ENCODE results near the gene FZD10. TPM values are rescaled to one million over a fixed set of nuclear protein-coding genes. Genes with fewer than 3 reads are reported as not detected.

FZD10 gene
- total and polyA plus RNA-seq, 2 of the 8 experiments (the other 6 are each of a cell fraction or from before 2014, with no cell fraction given) = 0.11 to 0.60 TPM

GRCh38 chr12:130169256-130169655 is 7.0 kb downstream of the FZD10 start (continued):
- TF ChIP-seq RNF2 (IDR thresholded peaks at IDR 0.05; ENCODE audit: borderline replicate concordance, low read depth, low read length, missing control alignments, poor library complexity, severe bottlenecking) (no peak), KDM5A (IDR thresholded peaks at IDR 0.05; ENCODE audit: low read length) (no peak)
